HG03457 (cell line): Measurements from ENCODE around the gene ADGRA3.
"Not testable (repeated sequence)": the region's sequence is repeated elsewhere in the genome, so short reads cannot be mapped to it uniquely, and the experiment has no call there.

Source experiments
- ATAC-seq: cut with Tn5 transposase; IDR thresholded peaks from one replicate; pipeline ENCODE4 v1.9.1; 2021; ENCODE audit warnings: moderate number of reproducible peaks; ENCODE audit not compliant: unreplicated experiment

Gene ADGRA3

GRCh38 chr4:22482250-22483127 is 33.4 kb downstream of the ADGRA3 start:
- ATAC-seq = no peak

- ATAC-seq = no peak
Observed at GRCh38 chr4:22480675-22481327, 35.1 kb downstream of the ADGRA3 start.

- ATAC-seq = no peak
Observed at GRCh38 chr4:22478426-22478825, 37.4 kb downstream of the ADGRA3 start.

- ATAC-seq = no peak
Observed at GRCh38 chr4:22477813-22478182, 38.1 kb downstream of the ADGRA3 start.

- no peak for ATAC-seq
Observed at GRCh38 chr4:22477136-22477812, 38.6 kb downstream of the ADGRA3 start.

GRCh38 chr4:22476011-22476410 is 39.9 kb downstream of the ADGRA3 start:
- ATAC-seq = no peak

- ATAC-seq = not testable (repeated sequence)
Observed at GRCh38 chr4:22475311-22475646, 40.6 kb downstream of the ADGRA3 start.

- no peak for ATAC-seq
Observed at GRCh38 chr4:22474636-22475310, 41.1 kb downstream of the ADGRA3 start.

GRCh38 chr4:22473268-22473667 is 42.6 kb downstream of the ADGRA3 start:
- no peak for ATAC-seq

GRCh38 chr4:22471999-22472461 is 43.8 kb downstream of the ADGRA3 start:
- ATAC-seq = no peak

- ATAC-seq = no peak
Observed at GRCh38 chr4:22471419-22471818, 44.4 kb downstream of the ADGRA3 start.

GRCh38 chr4:22466581-22466980 is 49.3 kb downstream of the ADGRA3 start:
- no peak for ATAC-seq

GRCh38 chr4:22465996-22466395 is 49.9 kb downstream of the ADGRA3 start:
- ATAC-seq = no peak

- no peak for ATAC-seq
Observed at GRCh38 chr4:22465349-22465748, 50.5 kb downstream of the ADGRA3 start.

GRCh38 chr4:22463179-22463578 is 52.7 kb downstream of the ADGRA3 start:
- no peak for ATAC-seq

- ATAC-seq = no peak
Observed at GRCh38 chr4:22462688-22463087, 53.2 kb downstream of the ADGRA3 start.

- no peak for ATAC-seq
Observed at GRCh38 chr4:22460266-22460665, 55.6 kb downstream of the ADGRA3 start.

GRCh38 chr4:22458098-22458497 is 57.8 kb downstream of the ADGRA3 start:
- no peak for ATAC-seq

GRCh38 chr4:22457348-22457747 is 58.5 kb downstream of the ADGRA3 start:
- ATAC-seq = no peak

GRCh38 chr4:22456291-22456690 is 59.6 kb downstream of the ADGRA3 start:
- no peak for ATAC-seq

GRCh38 chr4:22454955-22455354 is 60.9 kb downstream of the ADGRA3 start:
- ATAC-seq = no peak
